Testis (tissue), 3 donors: ENCODE data around the gene THAP10. TPM values are rescaled to one million over a fixed set of nuclear protein-coding genes. Genes with fewer than 3 reads are reported as not detected.
A peak's percentile ranks its signal among the peaks of the same experiment; 100 is the strongest.

Experiments used
- DNase-seq: peaks from one replicate; pipeline ENCODE4 v3.0.0-alpha.2; 2019
- H3K27ac ChIP-seq, 2 donors: fragments of 200-600 bp; sonication (generic); one replicate each; pipeline ENCODE4 v1.5.1; 2019
- H3K27me3 ChIP-seq: fragments of 200-600 bp; sonication (generic); one replicate; pipeline ENCODE4 v1.5.1; 2019
- H3K36me3 ChIP-seq: fragments of 200-600 bp; sonication (generic); one replicate; pipeline ENCODE4 v1.5.1; 2017; ENCODE audit warnings: low read depth; ENCODE audit errors: missing control alignments
- H3K4me1 ChIP-seq: fragments of 200-600 bp; sonication (generic); one replicate; pipeline ENCODE4 v1.5.1; 2019
- H3K4me3 ChIP-seq, 2 donors: fragments of 200-600 bp; sonication (generic); one replicate each; pipeline ENCODE4 v1.5.1; 2017 to 2019
- H3K9me3 ChIP-seq: fragments of 200-600 bp; sonication (generic); one replicate; pipeline ENCODE4 v1.5.1; 2017
- POLR2A ChIP-seq: fragments of 450-650 bp; IDR thresholded peaks from one replicate; pipeline ENCODE4 v1.6.1; 2017; ENCODE audit warnings: antibody characterized with exemption, mild to moderate bottlenecking, moderate library complexity
- WGBS, 2 donors: methylation state at CpG; one replicate each; pipeline ENCODE4 v1.1.5; 2018; 5-methylcytosine and 5-hydroxymethylcytosine counted together
- intact Hi-C: fragments of 100-400 bp; cut with DNase I; formaldehyde crosslinking; loops from one replicate; pipeline ENCODE4 v1.15.1; 2023; ENCODE audit warnings: low total_unique reads
- polyA plus RNA-seq: library from polyadenylated mRNA; stranded (reverse); fragments of 350-450 nt; fragmentation: Illumina TruSeq; extraction: RNeasy Lipid Tissue Mini Kit (QIAGEN cat#74804); gene quantifications from one replicate; pipeline ENCODE4 v1.2.3, GENCODE V29; 2014; ENCODE audit warnings: low read depth, low replicate concordance; ENCODE audit not compliant: insufficient read depth
- total RNA-seq, 2 donors: library from RNA; depleted of rRNA; stranded (reverse); fragments of >200 nt; gene quantifications; one replicate each; pipeline ENCODE4 v1.2.3, GENCODE V29; 2016
- TF ChIP-seq, protein P1 (sequence below), 3 experiments: fragments of 450-650 bp in 2 of 3; fragments of 200-600 bp in 1 of 3; sonication (generic) in 1 of 3; IDR thresholded peaks; one replicate each; pipeline ENCODE4 v1.5.1; 2016 to 2019; ENCODE audit warnings: antibody characterized with exemption in 3 of 3, mild to moderate bottlenecking in 2 of 3, moderate library complexity in 1 of 3

The THAP10 gene
- total and polyA plus RNA-seq, 3 donors from 2014 or later, result 4.5 to 6.5 (median 6.1) TPM

DNA sequence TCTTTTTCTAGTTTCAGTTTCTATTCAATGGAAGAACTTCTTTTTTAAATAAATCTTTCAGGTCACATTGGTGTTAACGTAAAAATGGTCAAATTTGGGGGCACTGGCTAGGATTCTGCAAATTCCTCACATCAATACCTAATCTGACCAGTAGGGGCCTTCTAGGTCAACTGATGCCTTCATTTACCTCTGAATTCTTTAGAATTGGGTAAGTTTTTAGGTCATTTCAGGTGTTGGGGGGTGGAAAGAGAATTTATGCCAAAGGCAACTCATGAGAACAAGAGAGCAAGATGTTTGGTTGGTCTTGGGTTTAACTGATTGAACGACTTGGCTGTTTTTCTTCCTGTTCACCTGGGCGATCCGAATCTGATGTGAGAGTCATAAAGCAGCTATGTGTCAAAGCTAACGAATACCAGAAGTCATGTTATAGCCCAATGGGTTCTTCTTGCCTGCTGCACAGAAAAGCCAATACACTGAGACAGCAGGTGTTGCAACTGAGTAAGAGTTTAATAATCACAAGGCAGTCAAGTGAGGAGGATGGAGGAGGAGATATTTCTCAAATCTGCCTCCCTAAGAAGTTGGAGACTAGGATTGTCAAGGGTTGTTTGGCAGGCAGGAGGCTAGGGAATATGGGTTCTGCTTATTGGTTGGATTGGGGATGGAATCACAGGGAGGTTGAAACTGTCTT is 15.7 kb upstream of the THAP10 start:
- Histone ChIP-seq H3K9me3 (no peaks in the 10 kb centered on the region), H3K27ac (no peak overlapping the region), H3K27me3 (no peaks in the 10 kb centered on the region), H3K4me3 (no peak overlapping the region), H3K4me1 (no peaks in the 10 kb centered on the region), H3K36me3 (no peaks in the 10 kb centered on the region)
- TF ChIP-seq, protein P1, sequence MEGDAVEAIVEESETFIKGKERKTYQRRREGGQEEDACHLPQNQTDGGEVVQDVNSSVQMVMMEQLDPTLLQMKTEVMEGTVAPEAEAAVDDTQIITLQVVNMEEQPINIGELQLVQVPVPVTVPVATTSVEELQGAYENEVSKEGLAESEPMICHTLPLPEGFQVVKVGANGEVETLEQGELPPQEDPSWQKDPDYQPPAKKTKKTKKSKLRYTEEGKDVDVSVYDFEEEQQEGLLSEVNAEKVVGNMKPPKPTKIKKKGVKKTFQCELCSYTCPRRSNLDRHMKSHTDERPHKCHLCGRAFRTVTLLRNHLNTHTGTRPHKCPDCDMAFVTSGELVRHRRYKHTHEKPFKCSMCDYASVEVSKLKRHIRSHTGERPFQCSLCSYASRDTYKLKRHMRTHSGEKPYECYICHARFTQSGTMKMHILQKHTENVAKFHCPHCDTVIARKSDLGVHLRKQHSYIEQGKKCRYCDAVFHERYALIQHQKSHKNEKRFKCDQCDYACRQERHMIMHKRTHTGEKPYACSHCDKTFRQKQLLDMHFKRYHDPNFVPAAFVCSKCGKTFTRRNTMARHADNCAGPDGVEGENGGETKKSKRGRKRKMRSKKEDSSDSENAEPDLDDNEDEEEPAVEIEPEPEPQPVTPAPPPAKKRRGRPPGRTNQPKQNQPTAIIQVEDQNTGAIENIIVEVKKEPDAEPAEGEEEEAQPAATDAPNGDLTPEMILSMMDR (IDR thresholded peaks at IDR 0.05), result peak in 2 of 3 experiments; percentile 20 to 37
- TF ChIP-seq POLR2A, result no peak
- WGBS, 2 donors, result 94 to 98% methylated on average over 5 of the region's 5 CpGs
- intact Hi-C loops, result no loop called here
- DNase-seq, result no peak

DNA sequence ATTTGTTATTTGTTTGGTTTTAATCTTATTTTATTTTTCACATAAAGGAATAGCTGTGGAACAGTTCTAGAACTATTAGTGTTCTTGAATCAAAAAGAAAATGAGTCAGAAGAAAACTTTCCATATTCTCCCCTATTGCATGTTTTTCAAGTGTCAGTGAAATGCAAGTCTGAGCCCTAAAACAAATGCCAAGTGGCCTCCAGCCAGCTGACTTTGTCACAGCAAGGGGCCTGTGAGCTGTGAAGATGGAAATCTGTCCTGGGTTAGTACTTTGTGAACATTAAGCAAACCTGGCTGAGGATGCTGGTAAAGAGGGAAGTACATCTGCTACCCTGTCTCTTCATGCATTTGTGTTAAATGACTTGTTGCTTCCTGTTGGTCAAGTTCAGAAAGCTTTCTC is 14.6 kb upstream of the THAP10 start:
- Histone ChIP-seq H3K9me3 (no peaks in the 10 kb centered on the region), H3K27me3 (no peaks in the 10 kb centered on the region), H3K4me1 (no peaks in the 10 kb centered on the region), H3K27ac (no peak overlapping the region), H3K4me3 (no peak overlapping the region), H3K36me3 (no peaks in the 10 kb centered on the region)
- TF ChIP-seq POLR2A, result no peak
- TF ChIP-seq, protein P1 (IDR thresholded peaks at IDR 0.05), result no peak
- no peak for DNase-seq
- intact Hi-C loops, result no loop called here

DNA sequence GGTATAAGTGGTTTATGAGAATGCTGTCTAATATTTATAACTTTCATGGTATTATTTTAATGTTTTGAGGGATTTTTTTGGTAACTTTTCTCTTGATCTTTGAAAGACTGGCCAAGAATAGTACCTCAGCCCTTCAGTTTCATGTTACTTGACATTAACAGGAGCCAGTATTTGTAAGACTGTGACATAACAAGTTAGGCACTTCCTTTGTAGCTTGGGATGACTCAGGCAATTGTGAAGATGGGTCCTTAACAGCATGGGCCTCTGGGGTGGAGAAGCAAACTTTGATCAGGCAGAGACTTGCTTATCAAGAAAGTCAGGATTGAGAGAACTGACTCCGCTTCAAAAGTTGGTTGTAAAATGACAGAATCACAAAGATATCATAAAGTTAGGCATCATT is 9.9 kb upstream of the THAP10 start:
- Histone ChIP-seq H3K9me3 (no peaks in the 10 kb centered on the region), H3K4me3 (no peak overlapping the region), H3K27ac (no peak overlapping the region), H3K27me3 (no peaks in the 10 kb centered on the region), H3K4me1 (no peaks in the 10 kb centered on the region), H3K36me3 (no peaks in the 10 kb centered on the region)
- WGBS, 2 donors, result 96 to 100% methylated on average over 1 of the region's 1 CpG
- DNase-seq, result no peak
- intact Hi-C loops, result no loop called here
- TF ChIP-seq, protein P1 (IDR thresholded peaks at IDR 0.05), result no peak
- TF ChIP-seq POLR2A, result no peak

DNA sequence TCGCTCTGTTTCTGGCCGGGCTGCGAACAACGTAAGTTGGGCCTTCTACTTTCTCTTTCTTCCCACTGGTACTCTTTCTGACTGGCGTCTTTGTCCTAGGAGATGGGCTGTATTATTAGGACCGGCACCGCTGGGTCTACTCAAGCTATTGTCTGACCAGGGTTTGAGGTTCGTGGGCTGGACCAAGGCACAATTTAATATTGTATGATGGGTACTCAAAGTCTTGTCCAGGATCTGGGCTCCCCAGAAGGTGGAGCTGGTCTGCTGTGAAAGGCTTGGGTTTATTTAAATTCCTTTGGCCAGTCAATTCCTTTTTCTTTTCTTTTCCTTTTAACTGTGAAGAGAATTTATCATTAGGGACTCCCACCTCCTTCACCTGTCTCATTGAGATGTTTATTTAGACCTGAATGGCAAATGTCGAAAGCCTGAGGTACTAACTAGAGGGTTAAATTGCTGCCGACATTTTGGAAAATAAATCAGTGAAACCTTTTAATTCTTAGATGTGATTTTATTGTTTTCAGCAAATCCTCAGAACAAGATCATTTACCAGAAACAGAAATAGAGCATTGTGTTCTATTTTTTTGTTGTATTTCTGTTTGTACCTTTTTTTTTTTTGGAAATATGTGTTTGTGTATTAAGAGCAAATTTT is 803 bp upstream of the THAP10 start:
- intact Hi-C loops, result no loop called here
- no peaks in the 10 kb centered on the region for H3K4me1 ChIP-seq
- H3K36me3 ChIP-seq, result no peaks in the 10 kb centered on the region
- peak overlapping the region; percentile 57 to 78 for H3K27ac ChIP-seq
- H3K9me3 ChIP-seq, result no peaks in the 10 kb centered on the region
- TF ChIP-seq POLR2A, result no peak
- TF ChIP-seq, protein P1 (IDR thresholded peaks at IDR 0.05), result peak in 2 of 3 experiments; percentile 22 to 23
- 4 to 5% methylated on average over 10 of the region's 10 CpGs for WGBS, 2 donors
- no peaks in the 10 kb centered on the region for H3K27me3 ChIP-seq
- peak; percentile 62 for DNase-seq
- peak overlapping the region; percentile 79 for H3K4me3 ChIP-seq
